GM21619 (cell line): ENCODE measurements around the gene SPRED2.
A peak's percentile ranks its signal among the peaks of the same experiment; 100 is the strongest.

Experiments used
- ATAC-seq: cut with Tn5 transposase; IDR thresholded peaks from one replicate; pipeline ENCODE4 v1.9.1; 2021; ENCODE audit not compliant: unreplicated experiment

Gene SPRED2

DNA sequence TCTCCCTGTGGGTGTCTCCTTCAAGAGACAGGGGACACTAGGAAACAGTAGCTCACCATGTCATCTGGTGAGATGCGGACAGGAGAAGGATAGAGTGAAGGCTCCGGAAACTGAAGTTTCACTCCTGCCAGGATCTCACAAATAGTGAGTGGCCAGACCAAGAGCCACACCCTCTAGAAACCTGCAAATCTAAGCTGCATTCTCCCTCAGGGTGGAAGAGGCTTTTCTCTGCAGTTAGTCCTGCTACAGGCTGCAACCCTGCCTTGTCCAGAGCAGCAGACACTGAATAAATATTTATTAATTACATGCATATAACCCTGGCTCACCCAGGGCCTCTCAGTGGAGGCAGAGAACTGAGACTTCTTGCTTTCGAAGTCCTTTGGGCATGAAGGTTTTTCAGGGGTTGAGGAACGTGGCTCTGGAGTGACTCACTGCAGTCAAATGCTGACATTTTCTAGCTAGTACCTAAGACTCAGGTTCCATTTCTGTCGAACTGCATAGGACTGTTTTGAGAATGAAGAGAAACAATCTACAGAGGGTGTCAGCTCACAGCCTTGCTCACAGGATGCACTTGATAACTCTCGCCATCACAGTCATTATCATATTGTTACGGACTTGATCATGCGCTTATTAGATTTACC, 117.5 kb downstream of the SPRED2 start:
- no peak for ATAC-seq

DNA sequence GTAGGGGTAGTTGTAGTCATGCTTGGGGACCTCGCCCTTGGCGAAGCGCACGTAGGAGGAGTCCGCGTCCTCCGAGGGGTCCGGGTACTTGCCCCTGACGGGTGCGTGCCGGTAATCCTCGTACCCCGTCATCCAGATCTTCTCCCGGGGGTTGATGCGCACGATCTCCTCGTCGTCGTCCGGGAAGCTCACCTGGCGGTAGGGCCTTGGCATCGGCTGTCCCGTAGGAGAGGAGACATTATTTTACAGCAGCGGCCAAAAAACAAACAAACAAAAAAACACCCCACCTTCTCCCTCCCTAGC, 118.5 kb downstream of the SPRED2 start:
- ATAC-seq: no peak

DNA sequence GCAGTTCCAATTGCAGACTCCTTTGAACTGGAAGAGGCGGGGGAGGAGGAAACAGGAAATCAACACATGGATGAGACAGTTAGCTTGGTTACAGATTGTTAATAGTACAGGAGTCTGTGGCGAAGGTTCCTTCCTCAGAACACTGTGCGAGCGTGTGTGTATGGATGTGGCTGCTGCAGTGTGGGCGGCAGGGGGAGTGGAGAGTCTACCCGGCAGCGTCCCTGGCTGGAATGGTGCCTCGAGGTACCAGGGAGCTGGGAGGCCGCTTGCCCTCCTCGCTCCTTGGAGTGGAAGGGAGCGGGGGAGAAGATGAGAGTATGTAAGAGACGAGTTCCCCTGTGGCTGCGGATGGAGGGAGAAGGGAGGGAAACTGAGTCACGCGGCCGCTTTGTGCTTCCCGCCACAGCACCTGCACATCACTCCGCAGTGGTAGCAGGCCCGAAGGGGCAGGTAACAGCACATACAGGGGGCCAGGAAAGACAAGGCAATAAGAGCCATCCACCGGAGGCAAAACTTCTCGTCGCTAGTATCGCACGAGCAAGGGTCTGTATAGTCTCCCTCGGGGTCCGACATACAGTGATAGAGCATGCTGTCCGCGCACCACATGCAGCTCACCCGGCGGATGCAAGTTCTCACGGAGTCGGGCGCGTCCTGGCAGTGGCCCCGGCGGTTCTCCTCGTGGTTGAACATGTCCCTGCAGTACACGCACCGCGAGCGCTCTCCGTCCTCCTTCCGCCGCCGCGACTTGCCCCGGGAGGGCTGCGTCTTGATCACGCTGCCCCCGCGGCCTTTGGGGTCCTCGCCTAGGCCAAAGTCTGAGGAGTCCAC, 119.1 kb downstream of the SPRED2 start:
- no peak for ATAC-seq

DNA sequence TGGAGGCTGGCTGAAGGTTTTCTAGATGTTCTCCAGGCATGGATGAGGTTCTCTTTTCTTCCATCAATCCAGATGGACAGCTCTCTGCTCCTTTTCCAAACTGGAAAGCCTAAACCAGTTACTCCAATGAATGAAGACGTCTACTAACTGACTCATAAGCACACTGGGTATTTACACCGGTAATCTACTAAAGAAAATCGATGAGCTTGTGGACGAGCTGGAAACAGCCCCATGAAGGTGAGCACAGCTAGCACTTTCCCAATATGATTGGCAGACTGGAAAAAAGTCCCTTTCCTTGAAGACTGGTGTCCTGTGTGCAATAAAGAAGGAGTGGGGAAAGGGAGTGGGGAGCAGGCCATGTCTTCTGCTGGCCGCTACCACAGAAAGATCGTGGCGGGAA, 120.8 kb downstream of the SPRED2 start:
- ATAC-seq: no peak

DNA sequence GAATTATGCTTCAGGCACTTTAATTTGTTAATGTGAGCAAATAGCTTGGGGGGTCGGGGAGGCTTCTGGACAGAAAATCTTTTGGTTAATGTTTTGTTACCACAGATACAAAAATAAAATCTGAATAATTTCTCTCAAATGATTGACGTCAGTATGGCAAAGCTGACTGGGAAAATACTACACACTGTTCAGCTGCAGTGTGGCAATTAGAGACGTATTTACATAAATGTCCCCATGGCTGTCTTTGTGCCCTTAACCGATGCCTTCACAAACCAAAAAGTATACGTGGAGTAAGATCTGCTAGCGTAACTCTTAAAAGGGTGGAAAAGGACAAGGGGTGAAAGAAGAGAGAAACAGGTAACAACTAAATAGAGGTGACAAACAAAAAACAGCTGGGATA, 121.3 kb downstream of the SPRED2 start:
- no peak for ATAC-seq

DNA sequence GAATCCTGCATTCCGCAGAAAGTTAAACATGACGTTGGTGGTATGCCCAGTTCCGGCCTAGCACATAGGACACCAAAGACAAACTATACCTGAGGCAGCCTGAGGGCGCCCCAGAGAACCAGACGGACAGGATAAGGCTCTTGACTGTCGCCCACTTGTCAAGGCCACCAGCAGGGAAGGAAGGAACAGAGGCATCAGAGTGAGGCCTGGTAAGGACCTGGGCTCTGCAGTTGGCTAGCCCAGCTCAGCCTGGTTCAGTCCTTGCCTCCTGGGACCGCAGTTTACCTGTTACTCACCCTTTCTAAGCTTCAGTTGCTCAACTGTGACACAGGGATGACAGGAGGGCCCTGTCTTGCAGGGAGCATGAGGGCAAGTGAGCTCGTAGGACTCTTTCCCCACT, 122.7 kb downstream of the SPRED2 start:
- no peak for ATAC-seq

DNA sequence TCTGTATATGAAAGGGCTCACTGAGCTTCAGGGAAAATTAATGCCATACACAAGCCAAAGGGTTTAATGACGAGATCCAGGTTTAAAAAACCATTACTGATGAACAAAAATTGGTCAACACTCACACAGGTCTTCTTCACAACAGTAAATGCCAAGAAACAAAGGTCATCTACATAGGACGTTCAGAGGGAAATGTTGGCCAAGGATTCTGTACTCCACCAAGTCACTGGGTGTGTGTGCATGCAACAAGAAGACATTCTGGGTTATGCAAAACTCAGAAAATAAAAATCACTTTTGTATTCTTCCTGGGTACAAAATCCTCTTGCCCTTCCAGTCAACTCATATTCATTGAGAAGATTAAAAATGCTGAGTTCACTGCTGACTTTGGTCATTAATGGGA, 126.5 kb downstream of the SPRED2 start:
- no peak for ATAC-seq

DNA sequence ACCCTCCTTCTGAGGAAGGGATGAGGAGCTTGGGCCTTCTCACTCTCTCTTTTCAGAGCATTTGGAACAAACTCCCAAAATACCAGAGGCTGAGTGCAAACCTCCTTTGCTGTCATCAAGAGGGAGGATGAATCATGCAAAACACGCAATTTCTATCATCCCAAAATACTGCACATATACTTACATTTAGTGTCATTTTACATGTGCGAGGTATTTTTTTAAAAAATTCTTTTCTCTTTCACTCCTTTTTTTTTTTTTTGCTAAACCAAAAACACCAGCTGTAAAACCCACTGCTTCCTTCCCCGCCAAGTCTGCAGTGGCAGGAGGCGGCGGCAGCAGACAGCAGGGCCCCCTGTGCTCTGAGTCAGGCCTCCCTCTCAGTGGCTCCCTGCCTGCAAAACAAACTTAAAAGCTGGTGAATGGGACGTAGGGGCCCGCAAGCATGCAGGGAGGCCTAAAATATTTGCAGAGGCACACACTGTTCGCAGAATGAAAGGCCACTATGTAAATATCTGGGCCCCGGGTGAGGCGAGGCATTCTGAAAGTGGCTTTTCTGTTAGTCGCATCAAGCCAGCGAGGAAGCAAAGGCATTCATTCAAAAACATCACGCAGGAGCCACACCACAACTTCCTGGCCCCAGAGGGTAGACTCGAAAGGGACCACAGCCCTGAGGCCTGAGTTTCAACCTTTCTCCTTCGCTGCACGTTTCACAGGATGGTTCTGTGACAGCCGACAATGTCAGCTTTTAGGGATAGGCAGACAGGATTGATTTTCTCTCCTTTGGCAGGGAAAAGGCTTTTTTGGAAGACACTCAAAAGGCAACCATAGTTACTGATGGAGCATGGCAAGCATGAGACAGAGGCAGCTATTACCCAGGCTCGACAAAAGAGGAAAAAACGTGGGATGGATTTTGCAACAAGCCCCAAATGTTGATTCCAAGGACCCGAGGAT, 131.4 kb downstream of the SPRED2 start:
- ATAC-seq: peak; percentile 92

DNA sequence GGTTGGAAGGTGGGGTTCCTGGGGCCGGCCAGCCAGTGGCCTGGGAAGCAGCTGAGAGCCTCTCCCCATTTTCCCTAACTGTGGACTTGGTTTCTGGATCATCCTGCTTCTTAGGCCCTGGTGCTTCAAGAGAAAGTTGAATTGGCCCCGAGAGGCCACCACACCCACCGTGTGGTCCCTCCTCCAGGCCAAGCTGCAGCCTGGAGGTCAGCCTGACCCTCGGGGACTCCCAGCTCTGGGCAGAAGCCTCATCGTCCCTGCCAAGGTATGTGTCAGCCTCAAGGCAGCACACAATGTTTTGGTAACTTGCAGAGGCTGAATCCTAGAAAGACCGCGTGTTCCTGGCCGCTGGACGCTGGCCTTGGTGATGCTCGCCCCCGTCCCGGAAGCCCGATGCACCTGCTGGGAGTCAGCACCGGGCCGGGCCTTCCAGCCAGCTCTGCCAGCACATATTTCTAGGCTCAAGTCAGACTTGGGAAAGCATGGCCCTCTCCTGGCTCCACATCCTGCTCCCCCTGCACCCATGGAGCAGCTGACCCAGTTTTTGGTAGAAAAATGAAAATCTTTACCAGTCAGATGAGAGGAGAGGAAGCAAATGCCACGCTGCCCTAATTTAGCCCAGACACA, 132.2 kb downstream of the SPRED2 start:
- no peak for ATAC-seq

DNA sequence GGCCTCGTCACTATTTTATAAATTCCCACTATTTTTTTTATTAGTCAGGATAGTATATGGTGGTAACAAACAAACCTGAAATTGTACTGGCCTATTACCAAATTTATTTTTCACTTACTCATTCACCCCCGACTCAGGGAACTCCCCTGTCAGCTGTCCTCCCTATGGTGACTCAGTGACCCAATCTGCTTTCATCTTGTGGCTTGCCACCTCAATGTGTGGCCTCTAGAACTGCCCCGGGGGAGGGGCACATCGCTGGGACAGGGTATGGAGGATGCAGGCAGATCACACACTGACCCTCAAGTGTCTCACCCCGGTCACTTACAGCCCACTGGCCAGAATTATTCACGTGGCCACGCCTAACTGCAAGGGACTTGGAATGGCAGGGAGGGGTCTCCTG, 133.2 kb downstream of the SPRED2 start:
- ATAC-seq: no peak

DNA sequence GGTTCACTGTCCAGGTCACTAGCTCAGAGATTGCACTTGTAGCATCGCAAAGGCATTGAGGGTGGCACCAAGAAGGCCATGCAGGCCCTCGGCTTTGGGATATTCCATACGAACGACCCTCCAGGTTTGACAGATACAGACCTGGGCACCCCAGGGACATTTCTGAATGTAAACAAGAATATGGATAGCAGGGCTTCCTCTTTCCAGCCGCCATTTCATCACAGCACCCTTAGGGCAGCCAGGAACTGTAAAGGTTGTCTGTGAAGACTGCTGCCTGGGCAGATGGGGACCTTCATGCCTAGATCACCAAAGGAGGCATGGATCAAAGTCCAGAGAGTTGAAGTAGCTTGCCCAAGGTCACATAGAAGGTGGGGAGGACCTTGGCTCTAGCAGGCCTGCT, 134.3 kb downstream of the SPRED2 start:
- no peak for ATAC-seq

DNA sequence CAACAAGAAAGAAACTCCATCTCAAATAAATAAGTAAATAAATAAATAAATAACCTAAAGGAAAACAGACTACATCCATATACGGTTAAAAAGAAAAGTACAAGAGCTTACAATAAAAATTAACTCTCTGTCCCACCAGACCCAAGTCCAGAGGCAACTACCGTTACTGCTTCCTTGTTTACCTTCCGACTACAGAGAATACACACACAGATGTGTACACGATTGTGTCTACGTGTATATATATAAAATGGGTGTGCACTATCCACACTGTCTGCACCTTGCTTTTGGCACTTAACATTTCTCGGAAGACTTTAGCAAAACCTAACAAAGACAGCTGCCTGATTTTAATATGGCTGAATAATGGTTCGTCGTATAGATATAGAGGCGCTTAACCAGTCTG, 134.9 kb downstream of the SPRED2 start:
- no peak for ATAC-seq

DNA sequence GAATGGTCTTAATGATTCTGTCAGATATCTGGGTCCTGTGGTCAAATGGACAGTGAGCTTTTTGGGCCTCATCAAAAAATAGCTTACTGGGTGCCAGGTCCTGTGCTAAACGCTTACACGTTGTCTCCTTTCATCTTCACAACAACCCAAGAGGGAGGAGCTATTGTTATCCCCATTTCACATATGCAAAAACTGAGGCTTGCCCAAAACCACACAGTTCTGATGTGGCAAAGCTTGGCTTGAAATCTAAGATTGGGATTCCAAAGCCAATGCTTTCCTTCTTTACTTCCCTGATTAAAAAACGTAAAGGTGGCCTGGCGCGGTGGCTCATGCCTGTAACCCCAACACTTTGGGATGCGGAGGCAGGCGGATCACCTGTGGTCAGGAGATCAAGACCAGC, 135.4 kb downstream of the SPRED2 start:
- no peak for ATAC-seq

DNA sequence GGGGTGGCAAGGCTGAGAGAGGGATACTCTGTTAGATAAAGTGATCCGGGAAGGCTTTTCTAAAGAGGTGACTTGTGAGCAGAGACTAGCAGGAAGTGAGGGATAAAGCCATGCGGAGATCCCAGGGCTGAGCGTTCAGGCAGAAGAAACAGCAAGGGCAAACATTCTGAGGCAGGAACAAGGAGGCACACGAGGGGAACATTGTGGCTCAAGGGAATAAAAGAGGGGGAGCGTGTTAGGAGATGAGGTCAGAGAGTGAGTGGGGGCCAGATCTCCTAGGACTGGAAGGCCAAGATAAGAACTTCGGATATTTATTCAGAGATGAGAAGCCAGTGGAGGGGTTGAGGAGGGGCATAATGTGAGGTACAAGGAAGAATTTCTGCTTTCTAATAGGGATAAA, 137.7 kb downstream of the SPRED2 start:
- ATAC-seq: no peak

DNA sequence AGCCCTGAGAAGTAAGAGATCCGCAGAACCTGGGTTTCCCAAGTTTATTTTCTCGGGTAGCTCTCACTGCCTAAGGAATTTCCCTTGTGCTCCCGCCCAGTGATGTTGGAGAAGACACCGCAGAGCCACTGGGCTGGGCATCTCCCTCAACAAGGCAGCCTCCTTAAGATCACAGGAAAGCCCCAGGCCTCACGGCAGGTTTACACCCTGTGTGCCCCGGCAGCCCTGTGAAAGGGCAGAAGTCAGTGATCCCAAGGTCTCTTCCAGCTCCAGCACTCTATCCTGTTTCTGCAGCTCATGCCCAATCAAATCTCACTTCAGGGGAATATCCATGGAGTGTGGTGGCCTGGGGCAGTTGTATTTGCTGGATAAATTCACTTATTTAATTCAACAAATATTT, 138.3 kb downstream of the SPRED2 start:
- ATAC-seq: no peak

DNA sequence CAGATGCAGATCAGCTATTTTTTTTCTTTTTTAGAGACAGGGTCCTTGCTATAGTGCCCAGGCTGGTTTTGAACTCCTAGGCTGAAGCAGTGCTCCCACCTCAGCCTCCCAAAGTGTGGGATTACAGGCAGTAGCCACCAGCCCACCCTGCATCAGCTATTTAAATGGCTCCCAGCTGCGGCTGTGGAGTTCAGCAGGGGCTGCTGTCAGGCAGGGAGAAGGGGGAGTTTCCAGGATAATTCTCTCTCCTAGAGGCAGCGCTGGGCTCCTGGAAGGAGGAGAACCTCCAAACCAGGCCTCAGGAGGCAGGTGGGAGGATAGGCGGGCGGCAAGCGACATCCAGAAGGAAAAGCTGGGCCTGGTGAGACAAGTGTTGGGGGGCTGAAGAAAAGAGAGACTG, 139.0 kb downstream of the SPRED2 start:
- ATAC-seq: no peak

DNA sequence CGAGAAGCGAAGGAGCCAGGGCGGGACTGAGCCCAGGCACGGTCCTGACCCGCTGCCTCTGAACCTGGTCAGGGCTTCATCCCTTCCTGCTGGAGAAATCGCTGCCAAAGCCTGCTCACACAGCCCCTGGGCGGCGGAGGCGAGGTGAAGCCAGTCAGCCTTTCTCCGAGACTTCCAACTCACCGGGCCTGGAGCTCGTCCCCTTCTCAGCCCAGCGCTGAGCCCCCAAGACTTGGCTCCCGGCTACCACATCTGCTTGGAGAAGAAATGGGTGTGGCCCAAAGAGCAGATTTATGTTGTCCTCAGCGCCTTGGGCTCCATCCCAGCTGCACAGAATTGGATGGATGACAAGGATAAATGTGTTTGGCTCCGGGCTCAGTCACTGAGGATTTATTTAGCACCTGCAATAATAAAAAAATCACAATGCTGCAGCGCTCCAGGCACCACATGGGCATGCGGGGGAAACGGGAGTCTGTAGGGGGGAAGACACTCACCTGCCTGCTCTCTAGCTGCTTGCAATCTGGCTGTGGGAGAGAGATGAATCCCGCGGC, 139.9 kb downstream of the SPRED2 start:
- no peak for ATAC-seq

DNA sequence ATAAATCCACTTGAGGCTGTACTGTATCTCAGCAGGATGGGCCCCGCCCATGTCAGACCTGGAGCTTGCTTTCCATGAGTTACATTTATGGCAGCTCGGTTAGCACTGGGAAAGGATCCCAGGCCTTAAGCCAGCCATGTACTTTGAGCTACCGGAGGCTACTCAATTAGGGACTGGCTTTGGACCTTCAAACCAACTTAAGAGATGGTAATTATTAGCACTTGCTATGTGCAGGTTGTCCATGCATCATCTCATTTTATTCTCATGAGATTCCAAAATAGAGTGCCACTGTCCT, 140.3 kb downstream of the SPRED2 start:
- no peak for ATAC-seq

DNA sequence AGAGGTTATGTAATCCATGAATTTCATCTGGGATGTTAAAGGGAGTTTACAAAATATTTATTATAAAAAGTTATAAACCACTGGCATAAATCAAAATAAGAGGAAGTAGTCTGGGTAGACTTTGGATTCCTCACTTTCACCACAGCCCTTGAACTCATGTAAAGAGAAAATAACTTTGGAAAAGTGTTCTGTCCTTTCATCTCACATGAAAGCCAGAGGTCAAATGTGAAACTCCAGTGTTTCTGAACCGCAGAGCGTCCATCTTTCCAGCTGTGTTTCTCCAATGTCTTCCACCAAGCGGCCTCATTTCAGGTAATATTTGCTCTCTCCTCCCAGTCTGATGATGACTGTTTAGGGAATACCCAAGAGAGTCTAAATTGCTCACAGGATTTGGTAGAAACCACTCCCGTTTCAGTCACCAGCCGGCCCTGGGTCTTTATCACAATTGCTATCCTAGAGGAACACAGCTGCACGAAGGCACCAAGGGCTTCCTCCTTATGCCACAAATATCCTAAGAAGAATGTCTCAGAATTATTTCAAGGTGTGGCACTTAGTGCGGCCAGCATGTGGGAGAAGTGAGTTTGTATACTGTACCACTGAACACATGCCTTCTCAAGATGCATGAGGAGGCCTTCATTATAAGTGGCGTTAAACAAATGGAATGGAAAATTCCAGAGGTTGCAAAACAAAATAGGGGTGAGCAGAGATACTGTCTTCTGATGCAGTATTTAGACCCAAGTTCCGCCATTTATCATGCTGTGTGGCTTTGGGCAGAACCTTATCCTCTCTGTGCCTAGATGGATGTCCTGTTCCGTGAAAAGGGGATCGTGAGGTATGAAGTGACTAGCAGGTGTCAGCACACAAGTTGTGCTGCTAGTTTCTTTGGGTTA, 140.9 kb downstream of the SPRED2 start:
- no peak for ATAC-seq

DNA sequence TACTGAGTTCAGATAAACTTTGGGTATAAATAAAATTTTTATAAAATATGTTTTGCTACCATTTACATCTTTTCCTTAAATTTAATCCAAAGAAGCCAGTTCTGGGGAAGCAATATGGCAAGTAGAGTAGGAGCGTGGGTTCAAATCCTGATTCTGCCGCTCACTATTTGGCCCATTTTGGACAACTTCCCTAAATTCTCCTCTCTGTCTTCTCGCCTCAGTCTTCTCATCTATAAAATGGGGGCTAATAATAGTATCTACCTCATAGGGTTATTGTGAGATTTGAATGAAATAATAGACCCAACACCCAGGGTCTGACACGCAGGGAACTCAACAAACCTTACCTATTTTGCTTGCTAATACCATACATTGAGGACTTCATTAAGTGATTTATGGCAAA, 145.0 kb downstream of the SPRED2 start:
- ATAC-seq: no peak
